ENCODE data around the gene C3orf52.
"Not testable (repeated sequence)": the region's sequence is repeated elsewhere in the genome, so short reads cannot be mapped to it uniquely, and the experiment has no call there.

C3orf52 gene

GRCh38 chr3:112086076-112086854, at the start of gene C3orf52:
C3orf52 (plus strand) TSS chr3:112086389; CDS start chr3:112086408, 19 bp downstream.
- no peak for DNase-seq (ENCODE audit: low read depth)
- H3K4me3 ChIP-seq (ENCODE audit: control insufficient read depth, low read depth, low read length), result peak within 1 kb of the TSS; percentile 73
- TF ChIP-seq CTCF (IDR thresholded peaks at IDR 0.05; ENCODE audit: control insufficient read depth, insufficient read depth, low read depth, low read length, missing control alignments), result no peak

- DNase-seq (ENCODE audit: low read depth); H3K4me3 ChIP-seq (ENCODE audit: control insufficient read depth, low read depth, low read length): not testable (repeated sequence)
Measured at GRCh38 chr3:112037194-112037593, 49.0 kb upstream of the C3orf52 start.

- no peak for TF ChIP-seq CTCF (IDR thresholded peaks at IDR 0.05; ENCODE audit: control insufficient read depth, insufficient read depth, low read depth, low read length, missing control alignments)
- no peak for DNase-seq (ENCODE audit: low read depth)
- no peak overlapping the region for H3K4me3 ChIP-seq (ENCODE audit: control insufficient read depth, low read depth, low read length)
Measured at GRCh38 chr3:112038863-112039262, 47.3 kb upstream of the C3orf52 start.

- TF ChIP-seq CTCF (IDR thresholded peaks at IDR 0.05; ENCODE audit: control insufficient read depth, insufficient read depth, low read depth, low read length, missing control alignments), result no peak
- DNase-seq (ENCODE audit: low read depth), result no peak
- H3K4me3 ChIP-seq (ENCODE audit: control insufficient read depth, low read depth, low read length), result no peak overlapping the region
Measured at GRCh38 chr3:112041321-112041720, 44.9 kb upstream of the C3orf52 start.

- no peak for TF ChIP-seq CTCF (IDR thresholded peaks at IDR 0.05; ENCODE audit: control insufficient read depth, insufficient read depth, low read depth, low read length, missing control alignments)
- DNase-seq (ENCODE audit: low read depth), result no peak
- no peak overlapping the region for H3K4me3 ChIP-seq (ENCODE audit: control insufficient read depth, low read depth, low read length)
Measured at GRCh38 chr3:112042842-112043280, 43.3 kb upstream of the C3orf52 start.

- no peak overlapping the region for H3K4me3 ChIP-seq (ENCODE audit: control insufficient read depth, low read depth, low read length)
- peak; percentile 89 for TF ChIP-seq CTCF (IDR thresholded peaks at IDR 0.05; ENCODE audit: control insufficient read depth, insufficient read depth, low read depth, low read length, missing control alignments)
Measured at GRCh38 chr3:112043621-112044201, 42.5 kb upstream of the C3orf52 start.

GRCh38 chr3:112046599-112046998, 39.6 kb upstream of the C3orf52 start:
- no peak for DNase-seq (ENCODE audit: low read depth)
- H3K4me3 ChIP-seq (ENCODE audit: control insufficient read depth, low read depth, low read length), result no peak overlapping the region
- no peak for TF ChIP-seq CTCF (IDR thresholded peaks at IDR 0.05; ENCODE audit: control insufficient read depth, insufficient read depth, low read depth, low read length, missing control alignments)

More at GRCh38 chr3:112043621-112044201, 42.5 kb upstream of the C3orf52 start:
- DNase-seq (ENCODE audit: low read depth), result peak; percentile 28

Data from AG09309 (cell line).